AG04449 (cell line): Measurements from ENCODE around the gene NUDT21.
"Not testable (repeated sequence)": the region's sequence is repeated elsewhere in the genome, so short reads cannot be mapped to it uniquely, and the experiment has no call there.

Source experiments
- CTCF ChIA-PET: fragments of 350-600 bp; formaldehyde crosslinking; extraction: SDS; loops from one replicate; lab custom pipeline; 2021; ENCODE audit warnings: antibody characterized with exemption; lab: Yijun Ruan, JAX
- POLR2A ChIA-PET: fragments of 400-600, 350-600 bp; formaldehyde crosslinking; extraction: SDS; loops from one replicate; lab custom pipeline; 2020; ENCODE audit warnings: antibody characterized with exemption, inconsistent platforms; lab: Yijun Ruan, JAX
- DNase-seq: peaks from one replicate; pipeline ENCODE4 v3.0.0-alpha.2; 2010; ENCODE audit warnings: low read depth, low spot score
- H3K4me3 ChIP-seq: 2 replicates; pipeline ENCODE4 v1.5.1; 2011; ENCODE audit warnings: low read depth, mild to moderate bottlenecking, control low read depth, low read length
- TF ChIP-seq, protein P1 (sequence below): IDR thresholded peaks from one replicate; pipeline ENCODE4 v1.5.1; 2011; ENCODE audit warnings: mild to moderate bottlenecking, moderate library complexity, low read length, control low read depth, inconsistent platforms; ENCODE audit not compliant: insufficient read depth; ENCODE audit errors: missing control alignments

NUDT21 gene

DNA sequence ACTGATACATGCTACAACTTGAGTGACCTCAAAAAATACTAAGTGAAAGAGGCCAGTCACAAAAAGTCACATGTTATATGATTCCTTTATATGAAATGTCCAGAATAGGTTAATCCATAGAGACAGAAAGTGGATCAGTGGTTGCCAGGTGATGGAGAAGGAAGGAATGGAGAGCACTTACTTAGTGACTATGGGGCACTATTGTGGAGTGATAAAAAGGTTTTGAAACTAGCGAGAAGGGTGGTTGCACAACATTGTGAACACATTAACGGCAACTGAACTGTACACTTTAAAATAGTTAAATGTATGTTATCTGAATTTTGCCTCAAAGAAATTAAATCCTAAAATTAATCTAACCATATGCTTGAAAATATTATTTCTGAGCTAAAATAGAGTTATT, 51.6 kb downstream of the NUDT21 start:
- ChIA-PET CTCF (no interaction called here), POLR2A (no interaction called here)
- no peak for DNase-seq
- no peak overlapping the region for H3K4me3 ChIP-seq
- TF ChIP-seq, protein P1, sequence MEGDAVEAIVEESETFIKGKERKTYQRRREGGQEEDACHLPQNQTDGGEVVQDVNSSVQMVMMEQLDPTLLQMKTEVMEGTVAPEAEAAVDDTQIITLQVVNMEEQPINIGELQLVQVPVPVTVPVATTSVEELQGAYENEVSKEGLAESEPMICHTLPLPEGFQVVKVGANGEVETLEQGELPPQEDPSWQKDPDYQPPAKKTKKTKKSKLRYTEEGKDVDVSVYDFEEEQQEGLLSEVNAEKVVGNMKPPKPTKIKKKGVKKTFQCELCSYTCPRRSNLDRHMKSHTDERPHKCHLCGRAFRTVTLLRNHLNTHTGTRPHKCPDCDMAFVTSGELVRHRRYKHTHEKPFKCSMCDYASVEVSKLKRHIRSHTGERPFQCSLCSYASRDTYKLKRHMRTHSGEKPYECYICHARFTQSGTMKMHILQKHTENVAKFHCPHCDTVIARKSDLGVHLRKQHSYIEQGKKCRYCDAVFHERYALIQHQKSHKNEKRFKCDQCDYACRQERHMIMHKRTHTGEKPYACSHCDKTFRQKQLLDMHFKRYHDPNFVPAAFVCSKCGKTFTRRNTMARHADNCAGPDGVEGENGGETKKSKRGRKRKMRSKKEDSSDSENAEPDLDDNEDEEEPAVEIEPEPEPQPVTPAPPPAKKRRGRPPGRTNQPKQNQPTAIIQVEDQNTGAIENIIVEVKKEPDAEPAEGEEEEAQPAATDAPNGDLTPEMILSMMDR, result no peak

DNA sequence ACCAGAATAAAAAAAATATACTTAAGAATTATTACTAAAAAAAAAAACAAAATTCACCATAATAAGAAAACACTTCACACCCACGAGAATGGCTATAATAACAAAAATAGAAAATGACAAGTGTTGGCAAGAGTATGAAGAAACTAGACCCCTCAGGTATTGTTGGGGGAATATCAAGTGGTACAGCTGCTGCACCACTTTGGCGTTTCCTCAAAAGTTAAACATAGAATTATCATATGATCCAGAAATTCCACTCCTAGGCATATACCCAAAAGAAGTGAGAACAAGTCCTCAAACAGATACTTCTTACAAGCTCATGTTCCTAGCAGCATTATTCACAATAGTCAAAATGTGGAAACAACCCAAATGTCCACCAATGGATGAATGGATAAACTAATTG, 52.1 kb downstream of the NUDT21 start:
- DNase-seq, result no peak
- TF ChIP-seq, protein P1, result no peak
- POLR2A ChIA-PET, result no interaction called here
- no peak overlapping the region for H3K4me3 ChIP-seq
- CTCF ChIA-PET, result no interaction called here

DNA sequence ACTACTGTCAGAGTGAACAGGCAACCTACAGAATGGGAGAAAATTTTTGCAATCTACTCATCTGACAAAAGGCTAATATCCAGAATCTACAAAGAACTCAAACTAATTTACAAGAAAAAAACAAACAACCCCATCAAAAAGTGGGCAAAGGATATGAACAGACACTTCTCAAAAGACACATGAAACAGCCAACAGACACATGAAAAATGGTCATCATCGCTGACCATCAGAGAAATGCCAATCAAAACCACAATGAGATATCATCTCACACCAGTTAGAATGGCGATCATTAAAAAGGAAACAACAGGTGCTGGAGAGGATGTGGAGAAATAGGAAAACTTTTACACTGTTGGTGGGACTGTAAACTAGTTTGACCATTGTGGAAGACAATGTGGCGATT, 54.4 kb downstream of the NUDT21 start:
- DNase-seq, H3K4me3 ChIP-seq, CTCF ChIA-PET, POLR2A ChIA-PET: not testable (repeated sequence)

DNA sequence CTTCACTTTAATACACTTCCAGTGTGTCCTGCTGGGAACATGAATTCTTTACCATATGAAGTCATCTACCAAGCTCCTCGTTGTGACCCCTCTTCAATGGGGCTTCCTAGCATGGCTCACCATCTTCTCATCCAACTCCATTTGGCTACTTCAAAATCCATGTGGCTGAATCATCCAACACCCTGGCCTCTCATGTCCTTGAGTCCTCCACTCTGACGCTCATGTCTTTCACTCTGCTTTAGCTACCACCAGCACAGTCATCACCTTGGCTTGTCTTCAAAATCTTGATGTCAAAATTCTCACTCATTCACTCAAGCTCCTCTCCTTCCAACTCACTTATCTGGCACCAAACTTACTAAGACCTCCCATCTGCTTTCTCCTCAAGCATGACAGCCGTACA, 61.6 kb downstream of the NUDT21 start:
- no peak overlapping the region for H3K4me3 ChIP-seq
- DNase-seq, result peak; percentile 97
- TF ChIP-seq, protein P1, result no peak
- POLR2A ChIA-PET, result interaction anchor here (0.6 to 1.0 kb wide), 2 partner anchors 12 to 217 kb away, joined by 3 read pairs; no protein-coding TSS in a partner anchor
- CTCF ChIA-PET, result interaction anchor here (1.2 to 2.4 kb wide), 3 partner anchors 12 to 312 kb away, joined by 5 to 12 read pairs (median 5); no protein-coding TSS in a partner anchor

DNA sequence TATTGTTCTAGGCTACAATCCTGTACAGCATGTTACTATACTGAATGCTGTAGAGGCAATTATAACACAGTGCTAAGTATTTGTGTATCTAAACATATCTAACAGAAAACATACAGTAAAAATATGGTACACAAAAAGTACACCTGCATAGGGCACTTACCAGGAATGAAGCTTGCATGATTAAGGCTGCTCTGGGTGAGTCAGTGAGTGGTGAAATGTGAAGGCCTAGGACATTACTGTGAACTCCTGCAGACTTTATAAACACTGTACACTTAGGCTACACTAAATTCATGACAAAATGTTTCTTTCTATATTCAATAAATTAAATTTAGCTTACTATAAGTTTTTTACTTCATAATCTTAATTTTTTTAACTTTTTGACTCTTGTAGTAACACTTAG, 62.9 kb downstream of the NUDT21 start:
- TF ChIP-seq, protein P1, result no peak
- H3K4me3 ChIP-seq, result no peak overlapping the region
- ChIA-PET POLR2A (interaction anchor here (0.7 kb wide), 1 partner anchor 31 kb away, joined by 4 read pairs; no protein-coding TSS in a partner anchor), CTCF (interaction anchor here (1.3 to 1.5 kb wide), 3 partner anchors 18 to 314 kb away, joined by 3 to 7 read pairs (median 5); no protein-coding TSS in a partner anchor)
- no peak for DNase-seq

DNA sequence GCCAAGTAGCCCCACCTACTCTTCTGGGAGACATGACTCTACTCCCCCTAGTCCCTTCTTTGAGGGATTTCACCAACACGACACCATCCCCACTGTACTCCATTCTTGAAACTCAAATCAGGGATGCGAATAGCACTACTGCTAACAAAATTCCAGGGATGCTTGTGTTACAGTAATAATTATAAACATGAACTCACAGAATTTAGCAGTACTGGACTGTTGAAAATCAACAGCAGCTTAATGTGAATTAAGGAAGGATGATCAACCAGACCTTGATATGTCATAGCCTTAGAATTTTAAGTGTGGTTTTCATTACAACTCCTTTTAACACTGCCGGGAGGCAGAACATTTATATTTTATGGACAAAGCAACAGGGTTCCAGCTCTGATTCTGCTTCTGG, 63.7 kb downstream of the NUDT21 start:
- ChIA-PET POLR2A (interaction anchor here (0.7 kb wide), 1 partner anchor 30 kb away, joined by 4 read pairs; no protein-coding TSS in a partner anchor), CTCF (interaction anchor here (1.3 to 1.4 kb wide), 2 partner anchors 17 to 31 kb away, joined by 3 to 7 read pairs; no protein-coding TSS in a partner anchor)
- H3K4me3 ChIP-seq, result no peak overlapping the region
- TF ChIP-seq, protein P1, result no peak
- DNase-seq, result peak; percentile 31
